GM12878 (cell line): ENCODE measurements around the gene PIP5KL1. TPM values are rescaled to one million over a fixed set of nuclear protein-coding genes. Genes with fewer than 3 reads are reported as not detected.

Source experiments
- ATAC-seq: fragments of 200-7000 bp; cut with Tn5 transposase; 3 replicates; pipeline ENCODE4 v1.9.1; 2020; ENCODE audit warnings: mild to moderate bottlenecking, moderate library complexity
- BruUV-seq: library from RNA; stranded (reverse); fragments of 400-500 nt; replicated peaks from 2 replicates; lab custom pipeline; 2021; lab: Mats Ljungman, UMichigan
- CTCF ChIA-PET: fragments of 300-600 bp; sonication (Branson Sonifier 250); formaldehyde crosslinking; extraction: SDS; loops from one replicate; lab custom pipeline; 2021; ENCODE audit warnings: inconsistent platforms; lab: Yijun Ruan, JAX
- POLR2A ChIA-PET: fragments of 350-600 bp; formaldehyde crosslinking; extraction: SDS; loops from one replicate; lab custom pipeline; 2021; ENCODE audit warnings: inconsistent platforms; lab: Charles Lee
- RAD21 ChIA-PET: fragments of 300-600 bp; sonication (Branson Sonifier 250); formaldehyde crosslinking; loops from one replicate; lab custom pipeline; 2023; ENCODE audit warnings: antibody characterized with exemption; ENCODE audit not compliant: unreplicated experiment; lab: Charles Lee
- SMC1A ChIA-PET: fragments of 300-600 bp; sonication (Branson Sonifier 250); formaldehyde crosslinking; loops from one replicate; lab custom pipeline; 2023; ENCODE audit not compliant: unreplicated experiment, uncharacterized antibody; lab: Charles Lee
- DNase-seq: peaks from one replicate; pipeline ENCODE4 v3.0.0-alpha.2; 2011; ENCODE audit warnings: low read depth, low spot score
- FAIRE-seq: peaks from 3 replicates; lab custom pipeline; 2011; peaks lifted over from hg19 to GRCh38; lab: Jason Lieb, UNC
- H2AFZ ChIP-seq: 2 replicates; pipeline ENCODE4 v1.6.0; 2011; ENCODE audit warnings: low read depth, low read length, control low read depth; ENCODE audit not compliant: control insufficient read depth
- H3K27ac ChIP-seq: 2 replicates; pipeline ENCODE4 v1.5.1; 2011; ENCODE audit warnings: control low read depth; ENCODE audit not compliant: control insufficient read depth, insufficient read depth
- H3K27me3 ChIP-seq, 2 experiments: replicated peaks in 1 of 2; 2 replicates each; pipeline versions ENCODE4 v1.6.0 to v1.6.1; 2011; ENCODE audit warnings: low read length in 1 of 2; ENCODE audit not compliant: control insufficient read depth in 2 of 2, insufficient read depth in 2 of 2
- H3K36me3 ChIP-seq, 2 experiments: 2 replicates each; pipeline ENCODE4 v1.5.1; 2011; ENCODE audit warnings: low read length in 1 of 2; ENCODE audit not compliant: control insufficient read depth in 2 of 2, insufficient read depth in 2 of 2
- H3K4me1 ChIP-seq: 2 replicates; pipeline ENCODE4 v1.6.1; 2011; ENCODE audit warnings: mild to moderate bottlenecking, low read length, moderate library complexity, mixed read lengths; ENCODE audit not compliant: control insufficient read depth, insufficient read depth
- H3K4me2 ChIP-seq: 2 replicates; pipeline ENCODE4 v1.6.0; 2011; ENCODE audit warnings: control low read depth; ENCODE audit not compliant: control insufficient read depth, insufficient read depth
- H3K4me3 ChIP-seq: fragments of 200-600 bp; sonication (generic); 2 replicates; pipeline ENCODE4 v1.5.1; 2016
- H3K79me2 ChIP-seq: 2 replicates; pipeline ENCODE4 v1.6.0; 2011; ENCODE audit warnings: low read length; ENCODE audit not compliant: control insufficient read depth, insufficient read depth
- H3K9ac ChIP-seq: 2 replicates; pipeline ENCODE4 v1.8.0; 2011; ENCODE audit warnings: low read length, control low read depth, mixed read lengths; ENCODE audit not compliant: control insufficient read depth, insufficient read depth
- H3K9me3 ChIP-seq: replicated peaks from 3 replicates; pipeline ENCODE4 v1.5.1; 2011; ENCODE audit warnings: mild to moderate bottlenecking, low read length; ENCODE audit not compliant: control insufficient read depth, insufficient read depth
- H4K20me1 ChIP-seq: 2 replicates; pipeline ENCODE4 v1.6.0; 2011; ENCODE audit not compliant: control insufficient read depth, insufficient read depth
- CREM ChIP-seq: IDR thresholded peaks from 2 replicates; pipeline ENCODE4 v1.6.1; 2014; ENCODE audit warnings: antibody characterized with exemption, low read depth
- HCFC1 ChIP-seq: fragments of 150-350 bp; IDR thresholded peaks from 2 replicates; pipeline ENCODE4 v1.6.1; 2014; ENCODE audit warnings: low read length
- MEF2B ChIP-seq: fragments of 450-650 bp; IDR thresholded peaks from 2 replicates; pipeline ENCODE4 v1.6.1; 2018; ENCODE audit warnings: mild to moderate bottlenecking, moderate library complexity; ENCODE audit not compliant: partially characterized antibody, poor library complexity, severe bottlenecking
- MTA3 ChIP-seq: IDR thresholded peaks from 2 replicates; pipeline ENCODE4 v1.6.1; 2012; ENCODE audit warnings: low read length, inconsistent platforms, borderline replicate concordance
- MYB ChIP-seq: fragments of 150-350 bp; IDR thresholded peaks from 2 replicates; pipeline ENCODE4 v1.6.1; 2014; ENCODE audit warnings: mild to moderate bottlenecking, low read depth, low read length, borderline replicate concordance
- NRF1 ChIP-seq: conservative IDR thresholded peaks from 2 replicates; pipeline ENCODE4 v1.6.1; 2011; ENCODE audit warnings: mild to moderate bottlenecking, low read depth, low read length, improper control_type of control experiment
- PAX8 ChIP-seq: fragments of 450-650 bp; IDR thresholded peaks from 2 replicates; pipeline ENCODE4 v1.6.1; 2017; ENCODE audit warnings: mild to moderate bottlenecking, moderate library complexity
- SRF ChIP-seq, 2 experiments: IDR thresholded peaks; 2 replicates each; pipeline ENCODE4 v1.6.1; 2011; ENCODE audit warnings: low read depth in 2 of 2, low read length in 2 of 2, mild to moderate bottlenecking in 1 of 2, moderate library complexity in 1 of 2
- ZNF384 ChIP-seq: IDR thresholded peaks from 2 replicates; pipeline ENCODE4 v1.6.1; 2012; ENCODE audit warnings: low read depth, mild to moderate bottlenecking, low read length, improper control_type of control experiment, borderline replicate concordance
- WGBS: methylation state at CpG from one replicate; pipeline ENCODE4 v1.1.6; 2016; ENCODE audit warnings: low lambda C conversion rate; ENCODE audit not compliant: insufficient replicate concordance, insufficient coverage; ENCODE audit errors: missing lambda C conversion rate; 5-methylcytosine and 5-hydroxymethylcytosine counted together
- in situ Hi-C: fragments of 300-500 bp; cut with MboI; formaldehyde crosslinking; loops from 9 replicates; pipeline ENCODE4 v1.14.3; 2018; ENCODE audit warnings: mixed read lengths
- intact Hi-C: fragments of 100-400 bp; cut with micrococcal nuclease; formaldehyde crosslinking; loops from one replicate; pipeline ENCODE4 v1.14.2; 2022; ENCODE audit not compliant: unreplicated experiment
- polyA plus RNA-seq, 11 experiments: library from polyadenylated mRNA; depleted of rRNA in 4 of 11; unstranded in 6 of 11; stranded (reverse) in 5 of 11; fragments of >200 nt; fragmentation: Nextera tagmentation in 4 of 11; fragmentation: Illumina TruSeq in 1 of 11; extraction: Ambion mirVana in 4 of 11; extraction: Trizol in 1 of 11; gene quantifications; 1 replicate in 1 of 11; 2 replicates in 10 of 11; pipeline versions ENCODE4 v1.2.1 to v1.2.3, GENCODE V29; 2011 to 2016; ENCODE audit warnings: inconsistent platforms in 2 of 11, missing spikeins in 2 of 11, low read depth in 1 of 11
- total RNA-seq, 4 experiments: library from RNA; depleted of rRNA in 3 of 4; stranded (reverse); fragments of >200 nt in 3 of 4; fragmentation: Illumina TruSeq in 1 of 4; extraction: Trizol in 1 of 4; gene quantifications; 2 replicates each; pipeline versions ENCODE4 v1.2.1 to v1.2.3, GENCODE V29; 2013 to 2021
- TF ChIP-seq, protein P1 (sequence below): fragments of 450-650 bp; IDR thresholded peaks from 2 replicates; pipeline ENCODE4 v1.6.1; 2017; ENCODE audit warnings: mild to moderate bottlenecking, low read depth, inconsistent platforms; ENCODE audit not compliant: poor library complexity, severe bottlenecking

The PIP5KL1 gene
- total and polyA plus RNA-seq, 10 of the 15 experiments (the other 5 are each of a cell fraction or from before 2014, with no cell fraction given): 0.04 to 0.67 (median 0.43) TPM; not detected in 2

- in situ Hi-C loops: no loop called here
- H2AFZ ChIP-seq: peak overlapping the region; percentile 94
- H3K4me2 ChIP-seq: peak overlapping the region; percentile 95
- WGBS: 40% methylated on average over 25 of the region's 25 CpGs
- FAIRE-seq (no peak), ATAC-seq (no peak), DNase-seq (no peak)
- ChIA-PET SMC1A (interaction anchor here (7.2 kb wide), 1 partner anchor 95 kb away, joined by 84 read pairs; no protein-coding TSS in a partner anchor), CTCF (interaction anchor here (7.7 kb wide), 1 partner anchor 98 kb away, joined by 261 read pairs; no protein-coding TSS in a partner anchor), POLR2A (no interaction called here), RAD21 (interaction anchor here (1.1 kb wide), 1 partner anchor 134 kb away, joined by 3 read pairs; no protein-coding TSS in a partner anchor)
- peaks cover 0 to 6% of the 10 kb centered on the region in 2 experiments; a peak in 2 of 4 replicates for H3K36me3 ChIP-seq
- H3K27me3 ChIP-seq: no peaks in the 10 kb centered on the region
- H3K27ac ChIP-seq: no peak overlapping the region; the same call in 1 of the 2 replicates
- H3K4me1 ChIP-seq: peaks cover 5% of the 10 kb centered on the region
- no peak overlapping the region for H3K9ac ChIP-seq
- H4K20me1 ChIP-seq: no peaks in the 10 kb centered on the region
- TF ChIP-seq SRF (IDR thresholded peaks at IDR 0.05; ENCODE audit: low read depth in 2 of 2, low read length in 2 of 2): no peak
- TF ChIP-seq MTA3: 0 out of 2 replicates have a peak, but pooled peaks have one; percentile 52
- H3K79me2 ChIP-seq: peaks cover 22% of the 10 kb centered on the region
- H3K4me3 ChIP-seq: peak overlapping the region; percentile 95
- intact Hi-C loops: no loop called here
- H3K9me3 ChIP-seq: no peaks in the 10 kb centered on the region
- BruUV-seq: no TSS peak
Measured at GRCh38 chr9:127938298-127938690, 7.7 kb upstream of the PIP5KL1 start.

- POLR2A ChIA-PET: interaction anchor here (1.1 to 1.4 kb wide), 2 partner anchors 97 to 178 kb away, joined by 3 to 4 read pairs; no protein-coding TSS in a partner anchor
- SMC1A ChIA-PET: no interaction called here
- H3K9me3 ChIP-seq: no peaks in the 10 kb centered on the region
- peaks cover 5% of the 10 kb centered on the region; the same call in 1 of the 2 replicates for H3K4me1 ChIP-seq
- DNase-seq (peak; percentile 62), FAIRE-seq (peak; percentile 90), ATAC-seq (peak; percentile 97)
- H3K9ac ChIP-seq: peak within 1 kb of the TSS; percentile 92
- no peaks in the 10 kb centered on the region for H3K27me3 ChIP-seq
- intact Hi-C loops: no loop called here
- peak within 1 kb of the TSS; percentile 95 for H3K4me3 ChIP-seq
- CTCF ChIA-PET: interaction anchor here (1.1 to 1.4 kb wide), 3 partner anchors 17 to 203 kb away, joined by 3 to 5 read pairs (median 4); partner anchors contain the start of gene TOR2A
- peak within 1 kb of the TSS; percentile 88 for H3K27ac ChIP-seq
- in situ Hi-C loops: no loop called here
- peaks cover 0 to 5% of the 10 kb centered on the region in 2 experiments; a peak in 2 of 4 replicates for H3K36me3 ChIP-seq
- peak within 1 kb of the TSS; percentile 95 for H3K4me2 ChIP-seq
- peaks cover 22% of the 10 kb centered on the region for H3K79me2 ChIP-seq
- WGBS: 2% methylated on average over 60 of the region's 60 CpGs
- RAD21 ChIA-PET: interaction anchor here (1.7 kb wide), 1 partner anchor 203 kb away, joined by 4 read pairs; the partner anchor contains the start of gene TOR2A
- no peaks in the 10 kb centered on the region for H4K20me1 ChIP-seq
- TSS peak; percentile 85 for BruUV-seq
- H2AFZ ChIP-seq: peak within 1 kb of the TSS; percentile 94
- peak; percentile 93 for TF ChIP-seq HCFC1
- no peak for TF ChIP-seq MYB
- TF ChIP-seq, protein P1, sequence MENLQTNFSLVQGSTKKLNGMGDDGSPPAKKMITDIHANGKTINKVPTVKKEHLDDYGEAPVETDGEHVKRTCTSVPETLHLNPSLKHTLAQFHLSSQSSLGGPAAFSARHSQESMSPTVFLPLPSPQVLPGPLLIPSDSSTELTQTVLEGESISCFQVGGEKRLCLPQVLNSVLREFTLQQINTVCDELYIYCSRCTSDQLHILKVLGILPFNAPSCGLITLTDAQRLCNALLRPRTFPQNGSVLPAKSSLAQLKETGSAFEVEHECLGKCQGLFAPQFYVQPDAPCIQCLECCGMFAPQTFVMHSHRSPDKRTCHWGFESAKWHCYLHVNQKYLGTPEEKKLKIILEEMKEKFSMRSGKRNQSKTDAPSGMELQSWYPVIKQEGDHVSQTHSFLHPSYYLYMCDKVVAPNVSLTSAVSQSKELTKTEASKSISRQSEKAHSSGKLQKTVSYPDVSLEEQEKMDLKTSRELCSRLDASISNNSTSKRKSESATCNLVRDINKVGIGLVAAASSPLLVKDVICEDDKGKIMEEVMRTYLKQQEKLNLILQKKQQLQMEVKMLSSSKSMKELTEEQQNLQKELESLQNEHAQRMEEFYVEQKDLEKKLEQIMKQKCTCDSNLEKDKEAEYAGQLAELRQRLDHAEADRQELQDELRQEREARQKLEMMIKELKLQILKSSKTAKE: no peak
- no peak for TF ChIP-seq NRF1
- no peak for TF ChIP-seq ZNF384
- TF ChIP-seq PAX8: no peak
- peak; percentile 87 for TF ChIP-seq MEF2B
- peak; percentile 88 for TF ChIP-seq CREM
Measured at GRCh38 chr9:127937388-127938297, 7.1 kb upstream of the PIP5KL1 start, which contains the start of gene DPM2. Gene DPM2, minus strand, starts transcription at chr9:127937854. Its CDS starts 34 bp downstream, at chr9:127937820.
